ENCODE results near the gene ING1. TPM values are rescaled to one million over a fixed set of nuclear protein-coding genes. Genes with fewer than 3 reads are reported as not detected.
"Not testable (repeated sequence)": the region's sequence is repeated elsewhere in the genome, so short reads cannot be mapped to it uniquely, and the experiment has no call there.

ING1 gene
- total and polyA plus RNA-seq, 2 donors: 15.8 to 19.6 TPM

DNA sequence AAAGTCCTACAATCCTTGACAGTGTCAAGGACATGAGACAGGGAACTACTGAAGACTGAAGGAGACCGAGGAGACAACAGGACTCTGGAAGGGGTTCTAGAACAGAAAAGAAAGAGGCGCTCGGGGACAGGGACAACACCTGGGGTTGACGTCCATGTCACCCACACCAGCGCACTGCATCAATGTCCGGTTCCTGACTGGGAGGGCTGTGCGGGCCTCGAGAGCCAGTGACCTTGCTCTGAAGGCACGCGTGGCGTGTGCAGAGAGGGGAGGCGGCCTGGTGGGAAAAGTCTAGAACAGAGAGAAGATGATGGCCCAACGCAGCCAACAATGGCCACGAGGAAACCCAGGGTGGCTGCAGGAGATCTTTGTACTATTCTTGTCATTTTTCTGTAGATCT is 13.3 kb upstream of the ING1 start:
- Histone ChIP-seq H3K27ac (ENCODE audit: low read depth in 1 of 2, low read length in 1 of 2) (no peak overlapping the region), H3K36me3 (ENCODE audit: control insufficient read depth in 2 of 2, insufficient read depth in 2 of 2, low read length in 1 of 2) (peaks cover 40 to 48% of the 10 kb centered on the region in 2 donors), H3K27me3 (ENCODE audit: control insufficient read depth in 2 of 2, insufficient read depth in 1 of 2, low read length in 1 of 2) (no peaks in the 10 kb centered on the region), H3K4me1 (ENCODE audit: control insufficient read depth in 2 of 2, insufficient read depth in 2 of 2, low read length in 2 of 2) (peaks cover 3 to 6% of the 10 kb centered on the region in 2 donors), H3K9me3 (ENCODE audit: control insufficient read depth in 2 of 2, insufficient read depth in 1 of 2, low read length in 1 of 2) (no peaks in the 10 kb centered on the region), H3K4me3 (ENCODE audit: low read length in 2 of 2) (no peak overlapping the region)
- no peak for DNase-seq (ENCODE audit: low read depth in 6 of 9, low spot score in 9 of 9)
- WGBS: 95% methylated on average over 14 of the region's 14 CpGs

GRCh38 chr13:110700641-110701040 is 12.9 kb upstream of the ING1 start:
- DNase-seq (ENCODE audit: low read depth in 6 of 9, low spot score in 9 of 9): no peak
- peaks cover 40 to 48% of the 10 kb centered on the region in 2 donors for H3K36me3 ChIP-seq (ENCODE audit: control insufficient read depth in 2 of 2, insufficient read depth in 2 of 2, low read length in 1 of 2)
- peaks cover 4 to 7% of the 10 kb centered on the region in 2 donors for H3K4me1 ChIP-seq (ENCODE audit: control insufficient read depth in 2 of 2, insufficient read depth in 2 of 2, low read length in 2 of 2)
- no peaks in the 10 kb centered on the region for H3K27me3 ChIP-seq (ENCODE audit: control insufficient read depth in 2 of 2, insufficient read depth in 1 of 2, low read length in 1 of 2)
- 89% methylated on average over 8 of the region's 8 CpGs for WGBS
- H3K27ac ChIP-seq (ENCODE audit: low read depth in 1 of 2, low read length in 1 of 2): no peak overlapping the region
- H3K4me3 ChIP-seq (ENCODE audit: low read length in 2 of 2): no peak overlapping the region
- no peaks in the 10 kb centered on the region for H3K9me3 ChIP-seq (ENCODE audit: control insufficient read depth in 2 of 2, insufficient read depth in 1 of 2, low read length in 1 of 2)

- not testable (repeated sequence) for H3K27me3 ChIP-seq (ENCODE audit: control insufficient read depth in 2 of 2, insufficient read depth in 1 of 2, low read length in 1 of 2); H3K27ac ChIP-seq (ENCODE audit: low read depth in 1 of 2, low read length in 1 of 2); H3K4me1 ChIP-seq (ENCODE audit: control insufficient read depth in 2 of 2, insufficient read depth in 2 of 2, low read length in 2 of 2); H3K9me3 ChIP-seq (ENCODE audit: control insufficient read depth in 2 of 2, insufficient read depth in 1 of 2, low read length in 1 of 2); DNase-seq (ENCODE audit: low read depth in 6 of 9, low spot score in 9 of 9); H3K4me3 ChIP-seq (ENCODE audit: low read length in 2 of 2)
- 100% methylated on average over 7 of the region's 7 CpGs for whole genome bisulfite sequencing
- H3K36me3 ChIP-seq (ENCODE audit: control insufficient read depth in 2 of 2, insufficient read depth in 2 of 2, low read length in 1 of 2): peaks cover 40 to 48% of the 10 kb centered on the region in 2 donors
Observed at GRCh38 chr13:110701061-110701460, 12.4 kb upstream of the ING1 start.

DNA sequence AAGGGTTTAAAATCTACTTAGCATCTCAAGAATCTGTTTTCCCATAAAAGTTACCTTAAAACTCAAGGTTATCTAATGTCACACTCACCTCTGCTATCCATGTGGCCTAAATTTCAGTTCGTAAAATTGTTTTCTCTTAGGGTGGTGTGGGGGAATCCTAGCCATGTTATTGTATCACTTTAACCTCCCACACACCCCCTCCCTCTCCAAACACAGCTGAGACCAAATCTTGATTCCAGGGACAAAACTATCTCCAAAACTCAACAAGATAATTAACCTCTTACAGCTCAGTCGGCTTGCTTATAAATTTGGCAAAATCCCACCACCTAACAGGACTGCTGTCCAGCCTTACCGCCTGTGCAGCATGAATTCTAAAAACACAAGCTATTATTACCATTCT is 11.4 kb upstream of the ING1 start:
- H3K36me3 ChIP-seq (ENCODE audit: control insufficient read depth in 2 of 2, insufficient read depth in 2 of 2, low read length in 1 of 2): peaks cover 35 to 43% of the 10 kb centered on the region in 2 donors
- no peaks in the 10 kb centered on the region for H3K9me3 ChIP-seq (ENCODE audit: control insufficient read depth in 2 of 2, insufficient read depth in 1 of 2, low read length in 1 of 2)
- peaks cover 4 to 17% of the 10 kb centered on the region in 2 donors for H3K4me1 ChIP-seq (ENCODE audit: control insufficient read depth in 2 of 2, insufficient read depth in 2 of 2, low read length in 2 of 2)
- WGBS: 82% methylated on average over 3 of the region's 3 CpGs
- H3K27me3 ChIP-seq (ENCODE audit: control insufficient read depth in 2 of 2, insufficient read depth in 1 of 2, low read length in 1 of 2): no peaks in the 10 kb centered on the region
- no peak for DNase-seq (ENCODE audit: low read depth in 6 of 9, low spot score in 9 of 9)
- H3K27ac ChIP-seq (ENCODE audit: low read depth in 1 of 2, low read length in 1 of 2): no peak overlapping the region
- H3K4me3 ChIP-seq (ENCODE audit: low read length in 2 of 2): no peak overlapping the region

DNA sequence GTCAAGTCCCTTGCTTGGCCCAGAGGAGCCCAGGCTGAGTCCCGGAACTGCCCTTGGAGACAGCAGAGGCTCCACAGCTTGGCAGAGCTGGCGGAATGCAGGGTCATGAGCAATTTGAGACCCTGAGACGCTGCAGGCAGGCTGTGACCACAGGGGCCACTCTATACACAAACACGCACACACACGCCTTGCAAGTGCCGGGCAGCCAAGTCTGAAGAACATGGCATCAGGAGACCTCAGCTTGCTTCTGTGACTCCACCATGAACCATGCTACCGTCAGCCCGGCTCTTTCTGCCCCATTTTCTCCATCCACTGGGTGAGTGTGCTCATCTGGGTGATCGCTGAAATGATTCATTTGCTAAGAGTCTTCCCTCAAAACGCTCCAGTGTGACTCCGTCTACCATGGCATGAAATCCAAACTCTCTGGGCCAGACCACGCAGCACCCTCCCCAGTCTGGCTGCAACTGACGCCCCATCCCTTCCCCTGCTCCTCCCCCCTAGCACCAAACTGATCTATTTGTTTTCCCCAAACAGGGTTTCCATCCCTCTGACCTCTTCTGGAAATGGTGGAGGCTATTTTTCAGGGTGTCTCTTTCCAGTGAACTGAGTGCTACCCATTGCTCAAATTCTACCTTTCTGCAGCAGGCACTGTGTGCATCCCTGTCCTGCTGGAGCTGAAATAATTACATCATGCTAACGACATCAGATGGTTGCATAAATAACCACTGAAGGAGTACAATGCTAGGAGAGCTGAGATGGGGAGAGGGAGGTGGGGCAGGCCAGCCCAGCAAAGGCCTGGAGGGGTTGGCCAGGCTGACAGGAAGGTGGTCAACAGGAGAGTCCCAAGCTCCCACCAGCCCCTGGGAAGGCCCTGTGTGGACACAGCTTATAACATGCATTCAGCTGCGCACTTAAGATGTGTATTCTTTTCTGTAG is 10.6 kb upstream of the ING1 start:
- 94% methylated on average over 15 of the region's 15 CpGs for WGBS
- Histone ChIP-seq H3K36me3 (ENCODE audit: control insufficient read depth in 2 of 2, insufficient read depth in 2 of 2, low read length in 1 of 2) (peaks cover 28 to 35% of the 10 kb centered on the region in 2 donors), H3K27me3 (ENCODE audit: control insufficient read depth in 2 of 2, insufficient read depth in 1 of 2, low read length in 1 of 2) (no peaks in the 10 kb centered on the region), H3K4me1 (ENCODE audit: control insufficient read depth in 2 of 2, insufficient read depth in 2 of 2, low read length in 2 of 2) (peaks cover 4 to 18% of the 10 kb centered on the region in 2 donors), H3K4me3 (ENCODE audit: low read length in 2 of 2) (no peak overlapping the region), H3K27ac (ENCODE audit: low read depth in 1 of 2, low read length in 1 of 2) (no peak overlapping the region), H3K9me3 (ENCODE audit: control insufficient read depth in 2 of 2, insufficient read depth in 1 of 2, low read length in 1 of 2) (no peaks in the 10 kb centered on the region)
- no peak for DNase-seq (ENCODE audit: low read depth in 6 of 9, low spot score in 9 of 9)

DNA sequence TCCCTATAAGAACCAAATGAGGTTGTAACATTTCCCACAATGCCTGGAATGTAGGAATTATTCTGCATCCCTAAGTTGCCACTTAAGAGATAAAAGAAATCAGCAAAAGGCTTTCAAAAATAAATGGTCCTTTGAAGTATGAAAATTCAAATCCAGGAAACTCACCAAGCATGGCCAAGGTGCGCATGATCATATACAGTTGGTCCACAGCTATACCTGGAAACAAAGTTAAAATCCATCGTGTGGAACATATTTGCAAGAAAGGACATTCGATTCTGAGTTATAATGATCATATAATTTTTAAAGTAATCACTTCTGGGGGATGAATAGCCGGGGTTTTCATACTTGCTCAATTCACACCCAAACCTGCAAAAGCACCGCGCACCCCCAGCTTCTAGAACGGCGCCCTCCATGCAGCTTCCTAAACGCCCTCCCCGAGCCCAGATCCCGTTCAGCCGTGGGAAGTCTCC is 8.1 kb upstream of the ING1 start:
- peak overlapping the region; percentile 73 to 92 for H3K4me3 ChIP-seq (ENCODE audit: low read length in 2 of 2)
- DNase-seq (ENCODE audit: low read depth in 6 of 9, low spot score in 9 of 9): peak in 3 of 9 donors; percentile 8 to 17 (median 12)
- peaks cover 4 to 18% of the 10 kb centered on the region in 2 donors for H3K4me1 ChIP-seq (ENCODE audit: control insufficient read depth in 2 of 2, insufficient read depth in 2 of 2, low read length in 2 of 2)
- peak overlapping the region; percentile 60 to 87 for H3K27ac ChIP-seq (ENCODE audit: low read depth in 1 of 2, low read length in 1 of 2)
- H3K27me3 ChIP-seq (ENCODE audit: control insufficient read depth in 2 of 2, insufficient read depth in 1 of 2, low read length in 1 of 2): no peaks in the 10 kb centered on the region
- 5% methylated on average over 12 of the region's 12 CpGs for WGBS
- no peaks in the 10 kb centered on the region for H3K9me3 ChIP-seq (ENCODE audit: control insufficient read depth in 2 of 2, insufficient read depth in 1 of 2, low read length in 1 of 2)
- H3K36me3 ChIP-seq (ENCODE audit: control insufficient read depth in 2 of 2, insufficient read depth in 2 of 2, low read length in 1 of 2): peaks cover 7 to 19% of the 10 kb centered on the region in 2 donors

- peaks cover 7 to 14% of the 10 kb centered on the region in 2 donors for H3K36me3 ChIP-seq (ENCODE audit: control insufficient read depth in 2 of 2, insufficient read depth in 2 of 2, low read length in 1 of 2)
- H3K4me3 ChIP-seq (ENCODE audit: low read length in 2 of 2): peak within 1 kb of the TSS; percentile 73 to 92
- H3K9me3 ChIP-seq (ENCODE audit: control insufficient read depth in 2 of 2, insufficient read depth in 1 of 2, low read length in 1 of 2): no peaks in the 10 kb centered on the region
- no peaks in the 10 kb centered on the region for H3K27me3 ChIP-seq (ENCODE audit: control insufficient read depth in 2 of 2, insufficient read depth in 1 of 2, low read length in 1 of 2)
- DNase-seq (ENCODE audit: low read depth in 6 of 9, low spot score in 9 of 9): peak; percentile 71 to 96 (median 93)
- under 1% methylated on average over 80 of the region's 80 CpGs for WGBS
- H3K4me1 ChIP-seq (ENCODE audit: control insufficient read depth in 2 of 2, insufficient read depth in 2 of 2, low read length in 2 of 2): peaks cover 4 to 18% of the 10 kb centered on the region in 2 donors
- peak within 1 kb of the TSS; percentile 71 to 87 for H3K27ac ChIP-seq (ENCODE audit: low read depth in 1 of 2, low read length in 1 of 2)
Observed at GRCh38 chr13:110705826-110706569, 7.5 kb upstream of the ING1 start, which contains the start of gene CARS2. CARS2 (minus strand) TSS chr13:110706116; CDS start chr13:110706093, 23 bp downstream.

DNA sequence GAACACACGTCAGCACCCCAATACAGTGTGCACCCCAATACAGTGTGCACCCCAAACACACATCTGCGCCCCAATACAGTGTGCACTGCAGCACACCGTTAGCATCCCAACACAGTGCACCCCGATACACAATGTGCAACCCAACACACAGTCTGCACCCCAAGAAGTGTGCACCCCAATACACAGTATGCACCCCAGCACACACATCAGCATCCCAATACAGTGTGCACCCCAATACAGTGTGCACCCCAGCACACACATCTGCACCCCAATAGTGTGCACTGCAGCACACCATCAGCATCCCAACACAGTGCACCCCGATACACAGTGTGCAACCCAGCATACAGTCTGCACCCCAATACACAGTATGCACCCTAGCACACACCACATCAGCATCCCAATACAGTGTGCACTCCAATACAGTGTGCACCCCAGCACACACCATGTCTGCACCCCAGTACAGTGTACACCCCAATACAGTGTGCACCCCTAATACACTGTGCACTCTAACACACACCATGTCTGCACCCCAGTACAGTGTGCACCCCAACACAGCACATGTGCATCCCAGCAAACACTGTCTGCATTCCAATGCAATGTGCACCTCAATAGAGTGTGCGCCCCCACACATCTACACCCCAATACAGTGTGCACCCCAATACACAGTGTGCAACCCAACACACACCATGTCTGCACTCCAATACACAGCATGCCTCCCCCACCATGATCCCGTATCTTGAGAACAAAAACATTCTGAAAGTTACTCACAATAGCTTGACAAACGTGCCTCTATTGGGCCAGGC is 6.7 kb upstream of the ING1 start:
- DNase-seq (ENCODE audit: low read depth in 6 of 9, low spot score in 9 of 9): no peak
- Histone ChIP-seq H3K4me1 (ENCODE audit: control insufficient read depth in 2 of 2, insufficient read depth in 2 of 2, low read length in 2 of 2) (peaks cover 7 to 26% of the 10 kb centered on the region in 2 donors), H3K9me3 (ENCODE audit: control insufficient read depth in 2 of 2, insufficient read depth in 1 of 2, low read length in 1 of 2) (no peaks in the 10 kb centered on the region), H3K27me3 (ENCODE audit: control insufficient read depth in 2 of 2, insufficient read depth in 1 of 2, low read length in 1 of 2) (no peaks in the 10 kb centered on the region), H3K4me3 (ENCODE audit: low read length in 2 of 2) (peak overlapping the region; percentile 73 to 92), H3K27ac (ENCODE audit: low read depth in 1 of 2, low read length in 1 of 2) (peak overlapping the region in 1 of 2 donors; percentile 71), H3K36me3 (ENCODE audit: control insufficient read depth in 2 of 2, insufficient read depth in 2 of 2, low read length in 1 of 2) (peaks cover 7 to 12% of the 10 kb centered on the region in 2 donors)
- 81% methylated on average over 8 of the region's 8 CpGs for WGBS

All from thymus (tissue), 11 donors.